ENCODE results near the gene NRXN3.

The NRXN3 gene

DNA sequence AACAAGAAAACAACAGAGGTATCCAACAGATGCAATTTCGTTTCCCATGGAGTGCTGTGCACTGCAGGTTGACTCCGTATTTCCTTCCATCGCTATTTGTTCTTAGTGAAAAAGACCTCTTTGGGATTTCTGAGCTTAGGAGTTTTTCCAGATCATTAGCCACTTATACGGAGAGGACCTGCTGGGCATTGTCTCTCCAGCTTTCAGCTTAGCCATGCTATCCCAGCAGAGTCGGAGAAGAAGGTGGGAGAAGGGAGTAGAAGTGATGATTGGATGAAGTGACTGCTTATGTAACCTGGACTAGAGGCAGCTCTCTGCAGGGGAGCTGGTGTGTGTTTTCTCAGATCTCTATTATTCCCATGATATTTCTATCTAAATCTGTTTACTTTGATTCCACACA lies 1303.5 kb downstream of the NRXN3 start:
- TF ChIP-seq, protein P1, sequence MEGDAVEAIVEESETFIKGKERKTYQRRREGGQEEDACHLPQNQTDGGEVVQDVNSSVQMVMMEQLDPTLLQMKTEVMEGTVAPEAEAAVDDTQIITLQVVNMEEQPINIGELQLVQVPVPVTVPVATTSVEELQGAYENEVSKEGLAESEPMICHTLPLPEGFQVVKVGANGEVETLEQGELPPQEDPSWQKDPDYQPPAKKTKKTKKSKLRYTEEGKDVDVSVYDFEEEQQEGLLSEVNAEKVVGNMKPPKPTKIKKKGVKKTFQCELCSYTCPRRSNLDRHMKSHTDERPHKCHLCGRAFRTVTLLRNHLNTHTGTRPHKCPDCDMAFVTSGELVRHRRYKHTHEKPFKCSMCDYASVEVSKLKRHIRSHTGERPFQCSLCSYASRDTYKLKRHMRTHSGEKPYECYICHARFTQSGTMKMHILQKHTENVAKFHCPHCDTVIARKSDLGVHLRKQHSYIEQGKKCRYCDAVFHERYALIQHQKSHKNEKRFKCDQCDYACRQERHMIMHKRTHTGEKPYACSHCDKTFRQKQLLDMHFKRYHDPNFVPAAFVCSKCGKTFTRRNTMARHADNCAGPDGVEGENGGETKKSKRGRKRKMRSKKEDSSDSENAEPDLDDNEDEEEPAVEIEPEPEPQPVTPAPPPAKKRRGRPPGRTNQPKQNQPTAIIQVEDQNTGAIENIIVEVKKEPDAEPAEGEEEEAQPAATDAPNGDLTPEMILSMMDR (IDR thresholded peaks at IDR 0.05; ENCODE audit: low read depth, low read length): no peak
- DNase-seq (ENCODE audit: extremely low read depth, low read depth): no peak

DNA sequence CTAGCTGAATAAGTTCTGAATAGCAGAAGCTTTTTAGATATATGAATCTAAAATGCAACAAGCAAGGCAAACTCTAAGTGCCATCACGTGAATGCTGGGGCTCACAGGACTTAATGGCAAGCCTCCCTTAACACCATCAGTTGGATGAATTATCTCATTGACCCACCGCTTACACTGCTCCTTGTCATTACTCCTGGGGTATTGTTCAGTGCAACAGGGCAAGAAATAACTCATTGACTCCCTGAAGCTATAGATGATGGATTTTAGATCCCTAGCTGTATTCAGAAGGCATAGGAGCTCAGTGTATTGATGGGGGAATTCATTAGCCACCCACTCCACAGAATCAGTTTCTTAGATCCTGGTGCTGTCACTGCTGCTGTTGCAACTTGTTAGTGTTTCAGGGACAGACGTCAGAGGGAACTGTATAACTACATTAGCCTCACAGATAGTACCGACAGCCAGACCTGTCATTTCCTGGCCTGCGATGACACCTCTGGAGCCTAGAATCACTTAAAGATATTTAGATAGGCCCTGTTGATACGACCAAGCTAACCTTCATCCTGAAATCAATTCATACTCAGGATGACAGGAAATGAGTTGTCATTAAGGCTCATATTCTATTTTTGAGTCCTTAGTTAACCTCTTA lies 1305.8 kb downstream of the NRXN3 start:
- DNase-seq (ENCODE audit: extremely low read depth, low read depth): no peak
- TF ChIP-seq, protein P1 (IDR thresholded peaks at IDR 0.05; ENCODE audit: low read depth, low read length): no peak

DNA sequence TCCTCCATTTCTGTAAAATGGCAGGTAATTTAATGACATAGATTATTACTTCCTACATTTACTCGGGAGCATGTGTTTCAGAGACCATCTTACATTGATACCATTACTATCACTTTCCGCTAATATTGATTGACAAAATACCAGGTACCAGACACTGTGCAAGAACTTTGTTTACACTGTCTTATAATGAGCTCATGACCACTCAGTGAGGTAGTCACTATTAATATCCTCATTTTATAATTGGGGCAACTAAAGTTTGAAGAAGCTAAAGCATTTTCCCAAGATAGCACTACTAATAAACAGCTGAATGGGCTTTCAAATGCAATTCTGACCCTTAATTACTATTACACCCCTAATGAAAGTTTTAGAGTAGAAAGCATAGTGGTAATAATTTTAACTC lies 1306.4 kb downstream of the NRXN3 start:
- DNase-seq (ENCODE audit: extremely low read depth, low read depth): no peak
- TF ChIP-seq, protein P1 (IDR thresholded peaks at IDR 0.05; ENCODE audit: low read depth, low read length): no peak

DNA sequence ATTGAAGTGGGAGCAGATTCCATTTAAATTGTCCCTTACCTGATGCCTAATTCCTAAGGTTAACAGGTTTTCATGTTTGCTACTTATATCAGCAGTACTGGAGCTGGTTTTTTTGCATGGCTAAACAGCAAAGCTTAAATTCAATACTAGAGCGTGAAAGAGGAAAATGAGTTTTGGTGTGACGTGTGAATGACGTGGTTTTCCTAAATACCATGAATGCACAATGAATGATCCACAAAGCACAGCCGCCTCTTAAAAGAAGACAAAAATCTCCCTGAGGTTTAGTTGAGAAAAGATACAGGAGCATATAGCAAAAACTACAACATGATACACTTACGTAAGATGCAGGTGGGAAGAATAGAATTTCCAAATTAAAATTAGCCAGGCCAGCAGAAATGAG lies 1310.0 kb downstream of the NRXN3 start:
- DNase-seq (ENCODE audit: extremely low read depth, low read depth): no peak
- TF ChIP-seq, protein P1 (IDR thresholded peaks at IDR 0.05; ENCODE audit: low read depth, low read length): no peak

DNA sequence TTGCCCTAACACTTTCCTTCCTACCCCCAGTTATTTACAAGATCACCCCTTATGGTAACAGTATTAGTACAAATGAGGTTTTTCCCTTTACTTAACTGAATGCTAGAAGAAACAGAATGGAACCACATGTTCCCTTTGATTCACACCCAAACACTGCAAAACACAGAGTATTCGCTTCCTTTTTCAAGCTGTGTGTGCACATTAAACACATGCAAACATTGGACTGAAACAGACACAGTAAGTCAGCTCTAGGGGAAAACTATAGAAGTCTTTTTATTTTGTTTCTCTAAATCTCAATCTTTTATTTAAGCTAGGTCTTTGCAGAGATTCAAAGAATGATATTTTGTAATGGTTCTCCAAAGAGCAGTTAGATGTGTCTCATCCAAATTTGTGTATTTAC lies 1312.7 kb downstream of the NRXN3 start:
- DNase-seq (ENCODE audit: extremely low read depth, low read depth): no peak
- TF ChIP-seq, protein P1 (IDR thresholded peaks at IDR 0.05; ENCODE audit: low read depth, low read length): no peak

DNA sequence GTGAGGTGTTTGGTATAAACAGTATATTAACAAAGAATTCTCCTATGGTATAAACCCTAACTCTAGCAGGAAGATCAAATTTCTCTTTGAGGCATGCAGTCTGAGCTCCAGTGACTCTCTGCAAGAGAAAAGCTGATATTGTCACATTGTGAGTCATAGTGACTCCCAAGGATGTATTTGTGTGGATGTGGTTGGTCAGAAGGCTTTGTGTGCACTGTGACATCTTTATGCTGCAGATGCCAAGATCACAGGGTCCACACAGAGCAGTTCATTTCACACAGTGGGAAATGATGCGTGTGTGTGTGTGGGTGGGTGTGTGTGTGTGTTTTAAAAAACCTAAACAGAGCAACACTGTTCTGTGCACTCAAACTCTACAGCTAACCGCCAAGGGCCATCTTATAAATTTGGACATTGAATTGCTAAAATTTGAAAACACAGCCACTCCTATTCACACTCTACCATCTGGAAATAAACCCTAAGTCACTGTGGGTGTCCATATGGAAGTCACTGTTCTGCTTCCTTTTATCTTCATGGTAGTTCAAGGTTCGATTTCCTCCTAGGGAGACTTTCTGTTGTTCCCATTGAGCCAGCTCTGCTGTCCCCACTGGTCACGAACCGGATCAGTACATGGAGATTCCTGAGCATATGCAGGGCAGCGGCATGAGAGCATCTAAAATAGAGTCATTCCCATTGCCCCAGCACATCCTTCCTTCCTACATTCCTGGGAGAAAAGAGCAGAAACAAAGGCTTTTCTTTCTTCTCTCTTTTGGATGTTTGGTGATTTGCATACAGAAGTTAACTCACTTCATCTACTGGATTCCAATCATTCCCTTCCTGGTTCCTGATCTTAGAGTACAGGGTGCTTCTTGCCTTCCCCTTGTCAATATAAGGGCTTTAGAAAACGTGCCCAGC lies 1313.6 kb downstream of the NRXN3 start:
- no peak for DNase-seq (ENCODE audit: extremely low read depth, low read depth)
- TF ChIP-seq, protein P1 (IDR thresholded peaks at IDR 0.05; ENCODE audit: low read depth, low read length): no peak

DNA sequence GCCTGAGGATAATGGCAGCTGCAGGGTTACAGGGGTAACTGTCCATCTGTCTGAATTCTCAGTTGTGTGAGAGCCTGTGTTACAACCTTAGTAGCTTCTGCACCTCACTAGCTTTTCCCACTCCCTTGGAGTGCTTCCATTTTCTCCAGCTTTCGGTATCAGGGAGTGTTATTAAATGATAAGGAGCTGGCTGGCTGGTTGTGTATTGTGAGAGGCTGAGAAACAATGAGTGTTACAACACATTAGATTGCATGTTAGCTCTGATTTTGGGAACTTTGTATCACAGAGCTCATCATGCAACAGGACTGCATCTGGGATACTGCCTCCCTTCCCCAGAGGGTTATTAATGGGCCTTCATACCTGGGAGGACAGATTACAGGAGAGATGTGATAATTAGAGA lies 1317.5 kb downstream of the NRXN3 start:
- DNase-seq (ENCODE audit: extremely low read depth, low read depth): no peak

More for the DNA sequence above, 1317.5 kb downstream of the NRXN3 start:
- TF ChIP-seq, protein P1 (IDR thresholded peaks at IDR 0.05; ENCODE audit: low read depth, low read length): no peak
